ENCODE data around the gene SREBF2.

SREBF2 gene

GRCh38 chr22:41917903-41918791 lies 85.2 kb downstream of the SREBF2 start:
- peak; percentile 82 for FAIRE-seq
- no peak for DNase-seq (ENCODE audit: insufficient read length, low spot score)

- DNase-seq (ENCODE audit: insufficient read length, low spot score) (no peak), FAIRE-seq (peak; percentile 91)
These were observed 86.7 kb downstream of the SREBF2 start for GRCh38 chr22:41919357-41920224.

GRCh38 chr22:41920271-41920976 lies 87.5 kb downstream of the SREBF2 start:
- no peak for DNase-seq (ENCODE audit: insufficient read length, low spot score)
- peak; percentile 95 for FAIRE-seq

GRCh38 chr22:41922328-41922727 lies 89.4 kb downstream of the SREBF2 start:
- DNase-seq (ENCODE audit: insufficient read length, low spot score) (no peak), FAIRE-seq (peak; percentile 87)

GRCh38 chr22:41922940-41923594 lies 90.2 kb downstream of the SREBF2 start:
- FAIRE-seq (no peak), DNase-seq (ENCODE audit: insufficient read length, low spot score) (no peak)

- DNase-seq (ENCODE audit: insufficient read length, low spot score) (no peak), FAIRE-seq (no peak)
These were observed 90.8 kb downstream of the SREBF2 start for GRCh38 chr22:41923595-41924276.

GRCh38 chr22:41925783-41926460 lies 93.0 kb downstream of the SREBF2 start:
- FAIRE-seq (peak; percentile 90), DNase-seq (ENCODE audit: insufficient read length, low spot score) (no peak)

GRCh38 chr22:41927813-41928212 lies 94.9 kb downstream of the SREBF2 start:
- DNase-seq (ENCODE audit: insufficient read length, low spot score) (no peak), FAIRE-seq (peak; percentile 88)

- peak; percentile 86 for FAIRE-seq
- DNase-seq (ENCODE audit: insufficient read length, low spot score) = no peak
These were observed 95.9 kb downstream of the SREBF2 start for GRCh38 chr22:41928593-41929417.

- FAIRE-seq (peak; percentile 86), DNase-seq (ENCODE audit: insufficient read length, low spot score) (no peak)
These were observed 96.5 kb downstream of the SREBF2 start for GRCh38 chr22:41929418-41929810.

- no peak for DNase-seq (ENCODE audit: insufficient read length, low spot score)
- peak; percentile 94 for FAIRE-seq
These were observed 98.9 kb downstream of the SREBF2 start for GRCh38 chr22:41931701-41932269.

- no peak for FAIRE-seq
- DNase-seq (ENCODE audit: insufficient read length, low spot score) = no peak
These were observed 99.4 kb downstream of the SREBF2 start for GRCh38 chr22:41932353-41932752.

- FAIRE-seq (peak; percentile 28), DNase-seq (ENCODE audit: insufficient read length, low spot score) (no peak)
These were observed 100.7 kb downstream of the SREBF2 start for GRCh38 chr22:41933411-41934177.

- FAIRE-seq (no peak), DNase-seq (ENCODE audit: insufficient read length, low spot score) (no peak)
These were observed 101.5 kb downstream of the SREBF2 start for GRCh38 chr22:41934284-41935014.

- no peak for FAIRE-seq
These were observed 102.1 kb downstream of the SREBF2 start for GRCh38 chr22:41935015-41935351.

GRCh38 chr22:41935509-41935908 lies 102.6 kb downstream of the SREBF2 start:
- FAIRE-seq (peak; percentile 67), DNase-seq (ENCODE audit: insufficient read length, low spot score) (no peak)

More at GRCh38 chr22:41935015-41935351, 102.1 kb downstream of the SREBF2 start:
- DNase-seq (ENCODE audit: insufficient read length, low spot score) = no peak

- no peak for DNase-seq (ENCODE audit: insufficient read length, low spot score)
- no peak for FAIRE-seq
These were observed 103.9 kb downstream of the SREBF2 start for GRCh38 chr22:41936894-41937169.
